K562 (cell line): ENCODE data around the gene MTA2. TPM values are rescaled to one million over a fixed set of nuclear protein-coding genes. Genes with fewer than 3 reads are reported as not detected.
A peak's percentile ranks its signal among the peaks of the same experiment; 100 is the strongest.

Experiments used
- ATF6 ChIP-seq: sonication (generic); formaldehyde crosslinking; IDR thresholded peaks from 2 replicates; pipeline ENCODE4 v1.4.0; 2020; ENCODE audit warnings: mild to moderate bottlenecking, missing genetic modification reagents
- EGR1 ChIP-seq: fragments of 450-650 bp; conservative IDR thresholded peaks from 2 replicates; pipeline ENCODE4 v1.6.1; 2017; ENCODE audit warnings: mild to moderate bottlenecking
- HNRNPLL ChIP-seq: fragments of 200-400 bp; formaldehyde crosslinking; IDR thresholded peaks from 2 replicates; pipeline ENCODE4 v1.6.1; 2017; ENCODE audit warnings: low read length, low read depth, mild to moderate bottlenecking; ENCODE audit not compliant: poor library complexity, severe bottlenecking
- HOXB6 ChIP-seq: fragments of 250-450 bp; sonication (Bioruptor Pico); IDR thresholded peaks from 2 replicates; pipeline ENCODE4 v1.5.1; 2022; ENCODE audit warnings: mild to moderate bottlenecking, borderline replicate concordance
- IFI16 ChIP-seq: fragments of 250-450 bp; sonication (Bioruptor Pico); IDR thresholded peaks from 2 replicates; pipeline ENCODE4 v2.1.2; 2022; ENCODE audit warnings: mild to moderate bottlenecking, inconsistent platforms
- ILK ChIP-seq: fragments of 450-650 bp; IDR thresholded peaks from 2 replicates; pipeline ENCODE4 v1.6.1; 2016; ENCODE audit warnings: missing genetic modification characterization, low read depth, mild to moderate bottlenecking, missing compliant biosample characterization, moderate library complexity, borderline replicate concordance
- JUN ChIP-seq, 2 experiments: sonication (generic) in 1 of 2; formaldehyde crosslinking in 1 of 2; IDR thresholded peaks; 2 replicates each; pipeline versions ENCODE4 v1.6.1 to v1.8.0; 2012 to 2022; ENCODE audit warnings: borderline replicate concordance in 2 of 2, mild to moderate bottlenecking in 2 of 2, improper control_type of control experiment in 1 of 2, low read depth in 1 of 2, low read length in 1 of 2, missing genetic modification reagents in 1 of 2
- KLF1 ChIP-seq: fragments of 450-650 bp; IDR thresholded peaks from 2 replicates; pipeline ENCODE4 v1.6.1; 2016; ENCODE audit warnings: missing genetic modification characterization, missing compliant biosample characterization
- MYC ChIP-seq, 2 experiments: fragments of 250-450 bp in 1 of 2; sonication (Bioruptor Pico) in 1 of 2; IDR thresholded peaks; 2 replicates each; pipeline versions ENCODE4 v1.5.1 to v1.6.1; 2012 to 2021; ENCODE audit warnings: low read depth in 2 of 2, borderline replicate concordance in 1 of 2, improper control_type of control experiment in 1 of 2, low read length in 1 of 2, mild to moderate bottlenecking in 1 of 2, moderate library complexity in 1 of 2
- NONO ChIP-seq, 2 experiments: fragments of 200-400 bp in 1 of 2; fragments of 450-650 bp in 1 of 2; formaldehyde crosslinking in 1 of 2; IDR thresholded peaks; 2 replicates each; pipeline ENCODE4 v1.6.1; 2017; ENCODE audit warnings: low read depth in 2 of 2, mild to moderate bottlenecking in 2 of 2, moderate library complexity in 2 of 2, low read length in 1 of 2
- POLR2AphosphoS5 ChIP-seq: IDR thresholded peaks from 2 replicates; pipeline ENCODE4 v1.6.1; 2011; ENCODE audit warnings: mild to moderate bottlenecking, low read depth, low read length, moderate library complexity; ENCODE audit not compliant: control insufficient read depth, insufficient read depth
- PRMT5 ChIP-seq: sonication (generic); formaldehyde crosslinking; IDR thresholded peaks from 2 replicates; pipeline ENCODE4 v1.5.0; 2020; ENCODE audit warnings: missing genetic modification reagents
- PTRF ChIP-seq: fragments of 450-650 bp; IDR thresholded peaks from 2 replicates; pipeline ENCODE4 v1.6.1; 2016; ENCODE audit warnings: mild to moderate bottlenecking, missing genetic modification characterization, missing compliant biosample characterization
- RBM17 ChIP-seq: fragments of 200-400 bp; formaldehyde crosslinking; IDR thresholded peaks from 2 replicates; pipeline ENCODE4 v1.6.1; 2017; ENCODE audit warnings: low read depth, mild to moderate bottlenecking, low read length, borderline replicate concordance
- SFPQ ChIP-seq: fragments of 200-400 bp; formaldehyde crosslinking; IDR thresholded peaks from 2 replicates; pipeline ENCODE4 v1.6.1; 2017; ENCODE audit warnings: mild to moderate bottlenecking, low read depth, low read length, moderate library complexity
- SMC3 ChIP-seq: conservative IDR thresholded peaks from 2 replicates; pipeline ENCODE4 v1.6.1; 2011; ENCODE audit warnings: low read depth, low read length, improper control_type of control experiment; ENCODE audit not compliant: insufficient read depth
- STAG1 ChIP-seq: sonication (generic); formaldehyde crosslinking; IDR thresholded peaks from 2 replicates; pipeline ENCODE4 v1.5.0; 2020; ENCODE audit warnings: missing genetic modification reagents, borderline replicate concordance
- TCFL5 ChIP-seq: fragments of 250-450 bp; sonication (Bioruptor Pico); conservative IDR thresholded peaks from 2 replicates; pipeline ENCODE4 v1.6.1; 2021; ENCODE audit warnings: mild to moderate bottlenecking, moderate library complexity, matching md5 sums
- ZEB2 ChIP-seq: fragments of 450-650 bp; IDR thresholded peaks from 2 replicates; pipeline ENCODE4 v1.6.1; 2016
- ZNF277 ChIP-seq: fragments of 250-450 bp; sonication (Bioruptor Pico); IDR thresholded peaks from 2 replicates; pipeline ENCODE4 v1.8.0; 2022; ENCODE audit warnings: inconsistent platforms, mild to moderate bottlenecking, moderate library complexity, borderline replicate concordance
- polyA plus RNA-seq, 8 experiments: library from polyadenylated mRNA; depleted of rRNA in 4 of 8; stranded (reverse) in 5 of 8; unstranded in 3 of 8; fragments of >200 nt; fragmentation: Nextera tagmentation in 2 of 8; fragmentation: Illumina TruSeq in 1 of 8; extraction: Ambion mirVana in 2 of 8; extraction: Trizol in 1 of 8; gene quantifications; 2 replicates each; pipeline versions ENCODE4 v1.2.1 to v1.2.3, GENCODE V29; 2011 to 2014; ENCODE audit warnings: inconsistent platforms in 1 of 8, missing spikeins in 1 of 8
- total RNA-seq, 7 experiments: library from RNA; depleted of rRNA in 6 of 7; stranded (reverse); fragments of >200 nt in 6 of 7; fragmentation: Illumina TruSeq in 2 of 7; extraction: Trizol in 2 of 7; gene quantifications; 2 replicates each; pipeline versions ENCODE4 v1.2.1 to v1.2.3, GENCODE V29; 2011 to 2021; ENCODE audit warnings: low replicate concordance in 1 of 7

Gene MTA2
- total and polyA plus RNA-seq, 9 of the 15 experiments (the other 6 are each of a cell fraction or from before 2014, with no cell fraction given): 6.2 to 220 (median 172) TPM

GRCh38 chr11:62621567-62622470 is 20.2 kb upstream of the MTA2 start, which contains the start of gene B3GAT3 (continued):
- TF ChIP-seq ATF6 (CRISPR knock-in tag) (peak; percentile 37; the same call in 1 of the 2 replicates), MYC (IDR thresholded peaks at IDR 0.05; ENCODE audit: low read depth, low read length) (peak; percentile 94), MYC (CRISPR knock-in tag; IDR thresholded peaks at IDR 0.05; ENCODE audit: borderline replicate concordance, low read depth) (peak; percentile 81; the same call in 1 of the 2 replicates), PTRF (no peak), ZNF277 (CRISPR knock-in tag) (no peak), PRMT5 (no peak), ZEB2 (peak; percentile 56; the same call in 1 of the 2 replicates), TCFL5 (CRISPR knock-in tag) (no peak), NONO (IDR thresholded peaks at IDR 0.05; ENCODE audit: low read depth in 2 of 2, low read length in 1 of 2) (no peak), EGR1 (peak; percentile 71), ILK (tag) (no peak), RBM17 (no peak), JUN (IDR thresholded peaks at IDR 0.05; ENCODE audit: borderline replicate concordance, low read depth, low read length) (peak; percentile 93), JUN (CRISPR knock-in tag; IDR thresholded peaks at IDR 0.05; ENCODE audit: borderline replicate concordance) (no peak), KLF1 (peak; percentile 77; the same call in 1 of the 2 replicates), STAG1 (CRISPR knock-in tag) (no peak), SMC3 (no peak), HOXB6 (no peak), POLR2AphosphoS5 (peak; percentile 75; the same call in 1 of the 2 replicates), IFI16 (CRISPR knock-in tag) (no peak), HNRNPLL (peak; percentile 48), SFPQ (no peak)
